Nephron (organoid): Measurements from ENCODE around the gene ATP5PD.
"Not testable (repeated sequence)": the region's sequence is repeated elsewhere in the genome, so short reads cannot be mapped to it uniquely, and the experiment has no call there.

ENCODE experiments used
- H3K27ac Mint-ChIP-seq, 3 experiments: 2 replicates each; pipeline ENCODE4 v1.8.0; 2020; ENCODE audit warnings: mixed read lengths in 3 of 3, mild to moderate bottlenecking in 2 of 3, moderate library complexity in 1 of 3
- H3K27me3 Mint-ChIP-seq: 2 replicates; pipeline ENCODE4 v1.8.0; 2021; ENCODE audit warnings: low read depth, mild to moderate bottlenecking, moderate library complexity, mixed read lengths
- H3K36me3 Mint-ChIP-seq: 2 replicates; pipeline ENCODE4 v1.8.0; 2020; ENCODE audit warnings: low read depth, mixed read lengths
- H3K4me1 Mint-ChIP-seq: 2 replicates; pipeline ENCODE4 v1.8.0; 2020; ENCODE audit warnings: mixed read lengths
- H3K4me3 Mint-ChIP-seq, 3 experiments: 2 replicates each; pipeline ENCODE4 v1.8.0; 2020; ENCODE audit warnings: mild to moderate bottlenecking in 3 of 3, mixed read lengths in 3 of 3, moderate library complexity in 2 of 3
- H3K9me3 Mint-ChIP-seq: 2 replicates; pipeline ENCODE4 v1.8.0; 2020; ENCODE audit warnings: mixed read lengths
- CTCF ChIP-seq, 3 experiments: fragments of 200-600 bp; sonication (generic); IDR thresholded peaks; one replicate each; pipeline ENCODE4 v1.5.0; 2021; ENCODE audit warnings: antibody characterized with exemption in 3 of 3; ENCODE audit not compliant: unreplicated experiment in 3 of 3

The ATP5PD gene

DNA sequence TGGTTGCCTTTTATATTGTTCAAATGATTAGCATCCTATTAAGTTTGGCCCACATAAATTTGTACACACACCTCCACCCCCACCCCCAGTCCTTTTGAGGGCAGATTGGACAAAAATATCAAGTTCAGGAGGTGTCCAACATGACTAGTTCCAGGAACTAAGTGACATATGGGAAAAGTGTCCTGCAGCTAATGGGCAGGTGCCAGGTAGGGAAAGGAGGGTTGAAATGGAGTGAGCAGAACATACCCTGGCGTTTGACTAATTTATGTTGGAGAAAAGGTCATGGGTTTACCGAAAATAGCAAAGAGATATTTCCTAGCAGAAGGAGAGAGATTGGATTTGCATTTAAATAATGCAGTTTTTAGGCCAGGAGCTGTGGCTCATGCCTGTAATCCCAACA lies 5.2 kb upstream of the ATP5PD start:
- Mint-ChIP-seq H3K27me3 (no peaks in the 10 kb centered on the region), H3K4me3 (no peak overlapping the region), H3K27ac (no peak overlapping the region), H3K36me3 (peaks cover 59% of the 10 kb centered on the region), H3K4me1 (peaks cover 14% of the 10 kb centered on the region), H3K9me3 (no peaks in the 10 kb centered on the region)
- TF ChIP-seq CTCF (IDR thresholded peaks at IDR 0.05; ENCODE audit: unreplicated experiment in 3 of 3), result no peak

GRCh38 chr17:75049706-75050105 lies 2.9 kb upstream of the ATP5PD start:
- no peak overlapping the region for H3K27ac Mint-ChIP-seq
- H3K36me3 Mint-ChIP-seq, result peaks cover 47% of the 10 kb centered on the region
- TF ChIP-seq CTCF (IDR thresholded peaks at IDR 0.05; ENCODE audit: unreplicated experiment in 3 of 3), result no peak
- peak overlapping the region; percentile 42 to 95 (median 94) for H3K4me3 Mint-ChIP-seq
- H3K27me3 Mint-ChIP-seq, result no peaks in the 10 kb centered on the region
- H3K9me3 Mint-ChIP-seq, result no peaks in the 10 kb centered on the region
- H3K4me1 Mint-ChIP-seq, result peaks cover 24% of the 10 kb centered on the region

DNA sequence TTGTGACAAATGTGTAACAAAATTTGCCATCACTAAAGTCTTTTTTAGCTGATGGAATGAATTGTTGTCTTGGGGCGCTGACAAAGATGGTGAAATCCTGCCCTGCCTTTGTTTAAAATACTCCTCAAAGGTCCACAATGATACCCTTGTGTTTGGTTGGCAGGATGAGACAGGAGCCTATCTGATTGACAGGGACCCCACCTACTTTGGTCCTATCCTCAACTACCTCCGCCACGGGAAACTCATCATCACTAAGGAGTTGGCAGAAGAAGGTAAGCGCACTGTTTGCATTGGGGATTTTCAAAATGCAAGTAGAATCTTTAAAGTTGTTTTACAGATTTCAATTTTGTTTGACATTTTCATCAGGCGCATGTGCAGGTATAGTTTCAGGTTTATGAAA lies 2.3 kb upstream of the ATP5PD start:
- no peaks in the 10 kb centered on the region for H3K27me3 Mint-ChIP-seq
- peaks cover 41% of the 10 kb centered on the region for H3K36me3 Mint-ChIP-seq
- peaks cover 28% of the 10 kb centered on the region for H3K4me1 Mint-ChIP-seq
- TF ChIP-seq CTCF (IDR thresholded peaks at IDR 0.05; ENCODE audit: unreplicated experiment in 3 of 3), result no peak
- H3K27ac Mint-ChIP-seq, result peak overlapping the region in 1 of 3 experiments; percentile 79
- H3K9me3 Mint-ChIP-seq, result no peaks in the 10 kb centered on the region
- H3K4me3 Mint-ChIP-seq, result peak overlapping the region; percentile 94 to 97 (median 95)

- no peaks in the 10 kb centered on the region for H3K27me3 Mint-ChIP-seq
- peaks cover 34% of the 10 kb centered on the region for H3K36me3 Mint-ChIP-seq
- peak overlapping the region; percentile 94 to 97 (median 95) for H3K4me3 Mint-ChIP-seq
- H3K4me1 Mint-ChIP-seq, result peaks cover 28% of the 10 kb centered on the region
- no peaks in the 10 kb centered on the region for H3K9me3 Mint-ChIP-seq
- peak overlapping the region; percentile 79 to 92 (median 91) for H3K27ac Mint-ChIP-seq
- no peak for TF ChIP-seq CTCF (IDR thresholded peaks at IDR 0.05; ENCODE audit: unreplicated experiment in 3 of 3)
Measured at GRCh38 chr17:75048249-75048878, 1.6 kb upstream of the ATP5PD start.

GRCh38 chr17:75047398-75048098 lies 779 bp upstream of the ATP5PD start:
- TF ChIP-seq CTCF (IDR thresholded peaks at IDR 0.05; ENCODE audit: unreplicated experiment in 3 of 3), result no peak
- Mint-ChIP-seq H3K9me3 (no peaks in the 10 kb centered on the region), H3K27ac (peak overlapping the region; percentile 79 to 92 (median 91)), H3K4me1 (peaks cover 28% of the 10 kb centered on the region), H3K27me3 (no peaks in the 10 kb centered on the region), H3K36me3 (peaks cover 26% of the 10 kb centered on the region), H3K4me3 (peak overlapping the region; percentile 94 to 97 (median 95))

GRCh38 chr17:75045946-75046406 lies 793 bp downstream of the ATP5PD start:
- not testable (repeated sequence) for H3K27me3 Mint-ChIP-seq, H3K9me3 Mint-ChIP-seq
- Mint-ChIP-seq H3K4me1 (peaks cover 28% of the 10 kb centered on the region), H3K36me3 (peaks cover 23% of the 10 kb centered on the region), H3K27ac (peak overlapping the region; percentile 81 to 97 (median 95)), H3K4me3 (peak overlapping the region; percentile 96 to 99 (median 99))
